Activated T-cell treated with anti-CD3 and anti-CD28 coated beads for 48 hours (primary cell): Measurements from ENCODE around the gene PDZD2.

Experiments
- DNase-seq: peaks from one replicate; pipeline ENCODE4 v3.0.0-alpha.2; 2020; ENCODE audit warnings: low read depth

Gene PDZD2

GRCh38 chr5:31884896-31885295, 246.0 kb downstream of the PDZD2 start:
- DNase-seq = no peak

DNA sequence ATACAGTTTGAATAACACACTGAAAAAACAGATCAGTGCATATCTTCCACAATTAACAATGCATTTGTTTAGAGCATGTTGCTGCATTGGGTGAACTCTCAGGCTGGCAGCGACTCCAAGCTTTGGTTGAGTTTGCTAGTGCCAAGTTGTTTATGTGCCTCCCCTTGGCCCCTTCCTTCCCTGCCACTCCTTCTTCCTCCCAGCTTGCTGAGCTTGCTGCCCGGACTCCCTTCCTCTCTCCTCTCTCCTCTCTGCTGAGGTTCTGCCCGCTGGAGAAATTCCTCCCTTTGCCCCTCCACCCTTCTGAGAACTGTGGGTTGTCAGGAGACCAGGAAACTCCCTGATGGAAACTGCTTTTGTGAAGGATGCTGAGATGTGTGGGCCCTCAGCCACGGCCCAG, 247.3 kb downstream of the PDZD2 start:
- no peak for DNase-seq

GRCh38 chr5:31887556-31887955, 248.6 kb downstream of the PDZD2 start:
- no peak for DNase-seq

GRCh38 chr5:31888564-31888963, 249.6 kb downstream of the PDZD2 start:
- no peak for DNase-seq

GRCh38 chr5:31889001-31889561, 250.2 kb downstream of the PDZD2 start:
- DNase-seq = no peak

DNA sequence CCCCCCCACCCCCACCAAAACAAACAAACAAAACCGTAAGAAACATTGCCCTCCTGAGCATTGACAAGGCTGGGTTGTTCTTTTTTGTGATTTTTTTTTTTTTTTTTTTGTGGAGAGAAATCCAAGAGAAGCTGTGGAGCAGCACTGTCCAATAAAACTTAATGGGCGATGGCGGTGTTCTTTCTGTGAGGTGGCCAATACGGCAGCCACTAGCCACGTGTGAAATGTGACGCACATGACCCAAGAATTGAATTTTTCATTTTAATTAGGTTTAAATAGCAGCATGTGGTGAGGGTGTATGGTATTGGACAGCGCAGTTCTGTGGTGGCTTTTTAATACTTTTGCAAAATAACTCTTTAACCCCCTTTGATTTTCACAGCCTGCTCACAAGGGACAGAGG, 251.1 kb downstream of the PDZD2 start:
- no peak for DNase-seq

DNA sequence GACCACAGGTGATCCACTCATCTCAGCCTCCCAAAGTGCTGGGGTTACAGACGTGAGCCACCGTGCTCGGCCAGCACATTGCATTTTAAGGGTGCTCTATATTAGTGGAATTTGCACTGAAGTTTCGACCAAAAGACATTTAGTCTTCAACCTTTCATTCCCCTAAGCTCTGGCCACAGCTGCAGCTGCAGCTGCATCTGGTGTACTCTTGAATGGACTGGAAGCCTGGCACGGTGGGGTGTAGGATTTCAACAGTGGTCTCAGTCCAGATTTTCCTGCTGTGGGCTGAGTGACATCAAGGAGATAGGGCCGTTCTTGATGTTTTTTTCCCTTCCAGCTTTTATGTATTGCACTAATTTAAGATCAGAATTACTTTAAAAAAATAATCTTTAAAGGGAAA, 255.2 kb downstream of the PDZD2 start:
- DNase-seq = no peak

DNA sequence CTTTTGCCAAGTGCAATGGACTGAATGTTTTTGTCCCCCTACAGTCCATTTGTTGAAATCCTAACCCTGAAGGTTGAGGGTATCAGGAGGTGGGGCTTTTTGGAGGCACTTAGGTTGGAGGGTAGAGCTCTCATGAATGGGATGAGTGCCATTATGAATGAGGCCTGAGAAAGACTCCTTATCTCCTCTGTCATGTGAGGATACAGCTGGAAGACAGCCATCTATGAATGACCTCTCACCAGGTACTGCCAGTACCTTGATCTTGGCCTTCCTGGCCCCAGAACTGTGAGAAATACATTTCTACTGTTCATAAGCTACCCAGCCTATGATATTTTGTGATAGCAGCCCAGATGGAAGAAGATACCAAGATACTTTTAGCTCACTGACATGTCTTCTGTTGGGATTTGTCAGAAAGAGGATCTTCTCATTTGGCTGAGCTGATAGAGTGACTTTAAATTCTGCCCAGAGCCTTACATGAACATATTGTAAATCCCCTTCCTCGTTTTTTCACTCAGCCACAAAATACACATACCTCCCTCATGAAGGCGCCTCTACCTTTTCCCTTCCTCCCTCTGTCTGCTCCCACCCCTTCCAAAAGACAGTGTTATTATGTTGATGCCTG, 256.4 kb downstream of the PDZD2 start:
- DNase-seq = no peak

DNA sequence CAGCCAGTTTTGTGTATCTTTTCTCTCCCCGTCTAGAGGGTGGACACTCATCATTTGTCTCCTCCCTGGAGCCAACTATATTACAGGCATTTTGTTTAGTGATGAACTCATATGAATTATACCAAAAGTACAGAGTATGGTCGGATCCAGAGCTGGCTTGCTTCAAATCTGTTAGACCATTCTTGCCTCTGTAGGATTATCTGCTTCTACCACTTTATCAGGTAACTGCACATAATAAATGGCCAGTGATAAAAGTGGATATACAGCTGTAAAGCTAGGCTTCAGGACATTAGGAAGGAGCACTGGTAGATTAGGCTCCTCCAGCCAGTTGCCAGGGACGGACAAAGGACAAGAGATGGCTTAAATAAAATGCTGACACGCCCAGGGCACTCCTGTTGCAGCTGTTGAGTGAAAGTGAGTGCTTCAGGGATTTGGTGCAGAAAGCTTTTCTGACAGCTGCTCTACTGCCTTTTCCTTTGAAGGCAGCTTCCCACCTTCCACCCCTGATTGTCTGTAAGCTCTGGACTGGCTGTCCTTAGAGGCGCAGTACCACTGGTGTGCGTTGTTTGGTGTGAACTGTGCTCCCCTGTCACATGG, 259.2 kb downstream of the PDZD2 start:
- DNase-seq = no peak

DNA sequence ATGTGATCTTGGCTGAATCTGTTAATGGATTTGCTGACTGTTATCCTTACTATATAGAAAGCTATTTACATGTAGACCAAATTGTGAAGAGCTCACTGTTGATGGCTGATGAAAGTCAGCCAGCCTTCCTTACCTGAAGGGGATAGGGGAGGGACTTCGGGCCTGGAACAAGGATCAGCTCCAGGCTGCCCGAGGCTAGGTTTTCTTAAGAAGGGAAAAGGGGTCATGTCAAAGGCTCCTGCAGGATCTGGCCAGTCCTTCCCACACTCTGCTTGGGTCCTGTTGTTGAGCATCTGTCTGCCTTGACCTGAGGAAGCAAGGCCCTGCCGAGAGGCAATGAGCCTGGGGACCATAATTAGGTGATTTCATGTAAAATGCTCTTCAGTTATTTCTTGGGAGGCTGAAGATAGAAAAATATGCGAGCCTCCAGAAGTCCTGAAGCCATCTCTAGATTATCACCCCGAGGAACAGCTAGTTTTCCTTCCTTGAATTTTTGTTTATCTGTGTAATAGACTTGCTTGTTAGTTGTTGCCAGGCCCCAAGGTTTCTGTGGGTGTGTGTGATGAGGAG, 261.4 kb downstream of the PDZD2 start:
- no peak for DNase-seq

DNA sequence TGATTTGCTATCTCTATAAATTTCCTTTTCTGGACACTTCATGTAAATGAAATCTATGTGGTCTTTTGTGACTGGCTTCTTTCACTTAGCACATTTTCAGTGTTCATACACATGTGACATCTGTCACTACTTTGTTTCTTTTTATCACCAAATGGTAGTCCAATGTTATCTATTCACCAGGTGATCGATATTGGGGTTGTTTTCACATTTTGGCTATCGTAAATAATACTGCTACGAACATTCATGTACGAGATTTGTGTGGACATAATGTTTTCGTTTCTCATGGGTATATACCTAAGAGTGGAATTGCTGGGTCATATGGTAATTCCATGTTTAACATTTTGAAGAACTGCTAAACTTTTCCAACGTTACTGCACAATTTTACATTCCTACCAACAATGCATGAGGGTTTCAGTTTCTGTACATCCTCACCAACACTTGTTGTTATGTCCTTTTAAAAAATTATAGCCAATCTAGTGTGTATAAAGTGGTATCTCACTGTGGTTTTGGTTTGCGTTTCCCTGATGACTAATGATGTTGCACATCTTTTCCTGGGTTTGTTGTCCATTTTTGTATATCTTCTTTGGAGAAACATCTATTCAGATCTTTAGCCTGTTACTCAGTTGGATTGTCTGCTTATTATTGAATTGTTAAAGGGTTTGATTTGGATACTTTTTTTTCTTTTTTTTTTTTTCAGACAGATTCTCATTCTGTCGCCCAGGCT, 263.0 kb downstream of the PDZD2 start:
- no peak for DNase-seq

DNA sequence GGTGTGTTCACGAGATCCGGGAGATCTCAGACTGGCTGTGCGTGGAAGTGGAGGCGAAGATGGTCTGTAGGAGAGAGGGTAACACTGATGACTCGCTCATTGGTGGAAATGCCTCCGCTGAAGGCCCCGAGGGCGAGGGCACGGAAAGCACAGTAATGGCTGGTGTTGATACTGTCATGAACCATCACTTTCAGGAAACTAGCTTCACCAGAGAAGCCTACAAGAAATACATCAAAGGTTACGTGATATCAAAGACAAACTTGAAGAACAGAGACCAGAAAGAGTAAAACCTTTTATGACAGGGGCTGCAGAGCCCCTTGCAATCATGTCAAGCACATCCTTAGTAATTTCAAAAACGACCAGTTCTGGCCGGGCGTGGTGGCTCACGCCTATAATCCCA, 269.5 kb downstream of the PDZD2 start:
- DNase-seq = no peak

GRCh38 chr5:31909073-31909472, 270.1 kb downstream of the PDZD2 start:
- DNase-seq = no peak

- DNase-seq = no peak
Observed at GRCh38 chr5:31911291-31912265, 272.6 kb downstream of the PDZD2 start.

DNA sequence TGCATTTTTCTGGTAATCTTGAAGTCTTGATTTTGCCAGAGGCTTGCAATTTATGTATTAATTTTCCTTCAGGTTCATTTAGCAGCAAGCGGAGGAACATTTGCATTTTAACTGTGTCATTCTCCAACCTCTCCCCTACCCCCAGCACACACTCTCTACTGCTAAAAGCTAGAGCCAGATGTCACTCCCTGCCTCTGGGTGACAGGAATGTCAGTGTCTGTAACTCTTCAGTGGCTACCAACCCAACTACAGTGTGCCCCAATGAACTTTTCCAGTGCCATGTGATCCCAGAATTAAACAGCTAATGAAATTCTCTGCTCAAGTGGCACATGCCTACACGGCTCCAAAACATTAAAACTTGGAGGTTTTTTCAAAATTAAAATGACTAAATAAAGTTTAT, 274.9 kb downstream of the PDZD2 start:
- DNase-seq = no peak

DNA sequence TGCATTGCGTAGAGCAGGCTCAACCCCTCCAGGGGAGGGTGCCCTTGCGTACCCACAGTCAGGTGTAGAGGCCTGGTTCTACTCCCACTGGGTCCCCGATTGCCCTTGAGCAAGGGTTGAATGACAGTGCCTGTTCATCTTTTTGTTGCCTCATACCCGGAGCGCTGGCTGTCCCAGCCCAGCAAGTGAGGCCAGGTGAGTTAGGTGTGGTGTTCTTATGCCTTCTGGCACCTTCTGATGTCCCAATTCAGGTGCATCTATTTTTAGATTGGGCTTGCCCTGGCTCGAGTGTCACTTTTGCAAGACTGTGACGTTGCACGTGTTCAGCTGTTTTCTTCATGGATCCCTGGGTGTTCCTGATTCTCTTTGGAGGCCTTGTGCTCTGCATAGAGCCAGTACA, 277.4 kb downstream of the PDZD2 start:
- DNase-seq = no peak

DNA sequence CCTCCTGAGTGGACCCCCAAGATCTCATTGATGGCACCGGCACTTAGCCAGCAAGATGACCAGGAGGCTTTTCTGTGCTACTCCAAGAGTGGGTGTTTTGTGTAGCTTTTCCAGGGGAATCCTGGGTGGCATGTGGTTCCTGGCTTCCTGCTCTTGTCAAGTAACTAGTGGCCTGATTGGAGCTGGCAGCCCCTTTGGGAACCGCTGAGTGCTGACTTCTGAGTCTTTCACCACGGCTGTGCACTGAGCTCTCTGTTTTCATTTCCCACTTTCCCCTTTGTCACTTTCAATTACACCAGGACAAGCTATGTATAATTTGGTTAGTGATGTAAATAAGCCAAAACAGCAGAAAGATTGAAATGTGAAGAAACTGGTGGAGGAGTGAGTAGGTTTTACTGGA, 279.8 kb downstream of the PDZD2 start:
- no peak for DNase-seq

- no peak for DNase-seq
Observed at GRCh38 chr5:31921852-31922305, 282.9 kb downstream of the PDZD2 start.

DNA sequence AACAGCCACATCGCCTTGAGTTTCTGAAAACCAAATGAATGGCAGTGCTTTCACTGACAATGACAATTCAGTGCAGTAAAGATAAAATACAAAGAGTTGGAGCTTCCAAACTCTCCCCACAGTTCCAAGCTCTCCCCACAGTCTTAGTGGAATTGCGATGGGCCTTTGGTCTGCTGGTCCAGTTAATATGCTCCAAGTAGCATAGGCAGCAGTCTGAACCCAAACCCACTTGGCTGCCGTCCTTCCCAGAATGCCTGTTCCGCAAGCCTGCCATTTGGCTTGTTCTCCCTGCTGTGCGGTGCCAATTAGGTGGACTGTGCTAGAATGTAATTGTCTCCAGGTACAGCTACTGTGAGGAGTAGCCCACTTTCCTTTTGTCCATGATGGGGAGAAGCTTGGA, 285.1 kb downstream of the PDZD2 start:
- DNase-seq = no peak

GRCh38 chr5:31931874-31932273, 292.9 kb downstream of the PDZD2 start:
- DNase-seq = no peak

DNA sequence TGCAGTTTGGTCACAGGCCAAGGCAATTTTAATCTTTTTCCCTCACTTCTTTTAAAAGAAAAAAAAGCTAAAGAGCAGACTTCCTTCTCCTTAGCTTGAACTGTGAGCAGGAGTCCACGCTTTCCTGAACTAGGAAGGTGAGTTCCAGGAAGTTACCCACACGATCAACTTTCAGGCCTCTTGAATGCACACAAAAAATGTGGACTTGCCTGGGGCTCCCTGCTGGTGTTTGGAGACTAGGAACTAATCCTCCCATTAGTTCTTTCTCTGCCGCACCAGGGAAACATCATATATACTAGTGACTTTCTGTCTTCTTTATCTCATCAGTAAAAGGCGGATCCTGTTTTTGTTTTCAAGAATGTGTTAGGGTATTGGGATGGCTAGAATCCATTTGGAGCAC, 295.2 kb downstream of the PDZD2 start:
- DNase-seq = no peak
